GM12878 (cell line): ENCODE results near the gene DNAJC4. TPM values are rescaled to one million over a fixed set of nuclear protein-coding genes. Genes with fewer than 3 reads are reported as not detected.

Source experiments
- ATF3 ChIP-seq: IDR thresholded peaks from 2 replicates; pipeline ENCODE4 v1.6.1; 2011; ENCODE audit warnings: low read depth, mild to moderate bottlenecking, low read length, moderate library complexity, borderline replicate concordance; ENCODE audit errors: extremely low read depth
- CHD2 ChIP-seq: IDR thresholded peaks from 2 replicates; pipeline ENCODE4 v1.6.1; 2011; ENCODE audit warnings: low read depth, low read length, improper control_type of control experiment, borderline replicate concordance
- CHD4 ChIP-seq: fragments of 200-600 bp; sonication (generic); IDR thresholded peaks from 2 replicates; pipeline ENCODE4 v1.6.1; 2016; ENCODE audit warnings: mild to moderate bottlenecking
- EED ChIP-seq: sonication (generic); IDR thresholded peaks from 2 replicates; pipeline ENCODE4 v1.6.1; 2016; ENCODE audit warnings: antibody characterized with exemption, low read depth
- HCFC1 ChIP-seq: fragments of 150-350 bp; IDR thresholded peaks from 2 replicates; pipeline ENCODE4 v1.6.1; 2014; ENCODE audit warnings: low read length
- IRF4 ChIP-seq: IDR thresholded peaks from 2 replicates; pipeline ENCODE4 v1.6.1; 2011; ENCODE audit warnings: low read depth, low read length
- KAT2A ChIP-seq: conservative IDR thresholded peaks from 2 replicates; pipeline ENCODE4 v1.6.1; 2011; ENCODE audit warnings: low read depth, low read length; ENCODE audit not compliant: control insufficient read depth
- MEF2B ChIP-seq: fragments of 450-650 bp; IDR thresholded peaks from 2 replicates; pipeline ENCODE4 v1.6.1; 2018; ENCODE audit warnings: mild to moderate bottlenecking, moderate library complexity; ENCODE audit not compliant: partially characterized antibody, poor library complexity, severe bottlenecking
- MXI1 ChIP-seq: fragments of 150-350 bp; IDR thresholded peaks from 2 replicates; pipeline ENCODE4 v1.6.1; 2011; ENCODE audit warnings: low read depth, mild to moderate bottlenecking, inconsistent platforms, low read length, improper control_type of control experiment
- NFYB ChIP-seq: IDR thresholded peaks from 2 replicates; pipeline ENCODE4 v1.6.1; 2011; ENCODE audit warnings: low read depth, mild to moderate bottlenecking, low read length, improper control_type of control experiment, moderate library complexity; ENCODE audit not compliant: insufficient read depth
- POLR2A ChIP-seq: IDR thresholded peaks from 2 replicates; pipeline ENCODE4 v1.6.1; 2011; ENCODE audit warnings: low read depth, mild to moderate bottlenecking, low read length
- POLR2AphosphoS2 ChIP-seq: IDR thresholded peaks from 2 replicates; pipeline ENCODE4 v1.6.1; 2011; ENCODE audit warnings: low read depth, mild to moderate bottlenecking, low read length, improper control_type of control experiment, moderate library complexity
- POU2F2 ChIP-seq: IDR thresholded peaks from 3 replicates; pipeline ENCODE4 v1.6.1; 2011; ENCODE audit warnings: low read depth, mild to moderate bottlenecking, low read length, borderline replicate concordance
- RAD51 ChIP-seq: fragments of 450-650 bp; IDR thresholded peaks from 2 replicates; pipeline ENCODE4 v1.6.1; 2016; ENCODE audit warnings: moderate library complexity, mild to moderate bottlenecking, inconsistent platforms
- RUNX3 ChIP-seq: IDR thresholded peaks from 2 replicates; pipeline ENCODE4 v1.6.1; 2012; ENCODE audit warnings: low read length, inconsistent platforms
- SIN3A ChIP-seq: IDR thresholded peaks from 2 replicates; pipeline ENCODE4 v1.6.1; 2012; ENCODE audit warnings: low read depth, low read length, improper control_type of control experiment
- SPI1 ChIP-seq: IDR thresholded peaks from 2 replicates; pipeline ENCODE4 v1.6.1; 2011; ENCODE audit warnings: low read depth, mild to moderate bottlenecking, low read length, moderate library complexity, borderline replicate concordance; ENCODE audit not compliant: insufficient read depth
- TCF12 ChIP-seq: IDR thresholded peaks from 2 replicates; pipeline ENCODE4 v1.6.1; 2011; ENCODE audit warnings: low read depth, mild to moderate bottlenecking, low read length
- ZNF217 ChIP-seq: fragments of 450-650 bp; IDR thresholded peaks from 2 replicates; pipeline ENCODE4 v1.6.1; 2017; ENCODE audit warnings: antibody characterized with exemption, mild to moderate bottlenecking
- polyA plus RNA-seq, 11 experiments: library from polyadenylated mRNA; depleted of rRNA in 4 of 11; unstranded in 6 of 11; stranded (reverse) in 5 of 11; fragments of >200 nt; fragmentation: Nextera tagmentation in 4 of 11; fragmentation: Illumina TruSeq in 1 of 11; extraction: Ambion mirVana in 4 of 11; extraction: Trizol in 1 of 11; gene quantifications; 1 replicate in 1 of 11; 2 replicates in 10 of 11; pipeline versions ENCODE4 v1.2.1 to v1.2.3, GENCODE V29; 2011 to 2016; ENCODE audit warnings: inconsistent platforms in 2 of 11, missing spikeins in 2 of 11, low read depth in 1 of 11
- total RNA-seq, 4 experiments: library from RNA; depleted of rRNA in 3 of 4; stranded (reverse); fragments of >200 nt in 3 of 4; fragmentation: Illumina TruSeq in 1 of 4; extraction: Trizol in 1 of 4; gene quantifications; 2 replicates each; pipeline versions ENCODE4 v1.2.1 to v1.2.3, GENCODE V29; 2013 to 2021
- TF ChIP-seq, protein P1 (sequence below): IDR thresholded peaks from 2 replicates; pipeline ENCODE4 v1.6.1; 2012; ENCODE audit warnings: low read depth, low read length, improper control_type of control experiment
- TF ChIP-seq, protein P2 (sequence below): fragments of 450-650 bp; IDR thresholded peaks from 2 replicates; pipeline ENCODE4 v1.6.1; 2018; ENCODE audit warnings: mild to moderate bottlenecking, low read depth, moderate library complexity; ENCODE audit not compliant: partially characterized antibody
- TF ChIP-seq, protein P3 (sequence below): fragments of 450-650 bp; IDR thresholded peaks from 2 replicates; pipeline ENCODE4 v1.6.1; 2017; ENCODE audit warnings: antibody characterized with exemption, mild to moderate bottlenecking, moderate library complexity

The DNAJC4 gene
- total and polyA plus RNA-seq, 10 of the 15 experiments (the other 5 are each of a cell fraction or from before 2014, with no cell fraction given), result 3.7 to 64.9 (median 30.1) TPM

GRCh38 chr11:64240435-64241240, 10.3 kb downstream of the DNAJC4 start, which contains the start of gene FKBP2 (continued):
- TF ChIP-seq, protein P1, sequence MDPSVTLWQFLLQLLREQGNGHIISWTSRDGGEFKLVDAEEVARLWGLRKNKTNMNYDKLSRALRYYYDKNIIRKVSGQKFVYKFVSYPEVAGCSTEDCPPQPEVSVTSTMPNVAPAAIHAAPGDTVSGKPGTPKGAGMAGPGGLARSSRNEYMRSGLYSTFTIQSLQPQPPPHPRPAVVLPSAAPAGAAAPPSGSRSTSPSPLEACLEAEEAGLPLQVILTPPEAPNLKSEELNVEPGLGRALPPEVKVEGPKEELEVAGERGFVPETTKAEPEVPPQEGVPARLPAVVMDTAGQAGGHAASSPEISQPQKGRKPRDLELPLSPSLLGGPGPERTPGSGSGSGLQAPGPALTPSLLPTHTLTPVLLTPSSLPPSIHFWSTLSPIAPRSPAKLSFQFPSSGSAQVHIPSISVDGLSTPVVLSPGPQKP, result peak; percentile 94
- TF ChIP-seq TCF12 (peak; percentile 34; the same call in 1 of the 2 replicates), POU2F2 (peak; percentile 69; the same call in 1 of the 3 replicates), NFYB (peak; percentile 72; the same call in 1 of the 2 replicates), MXI1 (peak; percentile 61), POLR2A (peak; percentile 94), CHD2 (no peak; the same call in 1 of the 2 replicates), IRF4 (0 out of 2 replicates have a peak, but pooled peaks have one; percentile 32), HCFC1 (peak; percentile 54), MEF2B (peak; percentile 53), SPI1 (0 out of 2 replicates have a peak, but pooled peaks have one; percentile 5), ATF3 (no peak), ZNF217 (no peak), EED (0 out of 2 replicates have a peak, but pooled peaks have one; percentile 7), RAD51 (no peak), SIN3A (peak; percentile 69; the same call in 1 of the 2 replicates), POLR2AphosphoS2 (peak; percentile 89), KAT2A (no peak), CHD4 (no peak), RUNX3 (no peak)
- TF ChIP-seq, protein P2, sequence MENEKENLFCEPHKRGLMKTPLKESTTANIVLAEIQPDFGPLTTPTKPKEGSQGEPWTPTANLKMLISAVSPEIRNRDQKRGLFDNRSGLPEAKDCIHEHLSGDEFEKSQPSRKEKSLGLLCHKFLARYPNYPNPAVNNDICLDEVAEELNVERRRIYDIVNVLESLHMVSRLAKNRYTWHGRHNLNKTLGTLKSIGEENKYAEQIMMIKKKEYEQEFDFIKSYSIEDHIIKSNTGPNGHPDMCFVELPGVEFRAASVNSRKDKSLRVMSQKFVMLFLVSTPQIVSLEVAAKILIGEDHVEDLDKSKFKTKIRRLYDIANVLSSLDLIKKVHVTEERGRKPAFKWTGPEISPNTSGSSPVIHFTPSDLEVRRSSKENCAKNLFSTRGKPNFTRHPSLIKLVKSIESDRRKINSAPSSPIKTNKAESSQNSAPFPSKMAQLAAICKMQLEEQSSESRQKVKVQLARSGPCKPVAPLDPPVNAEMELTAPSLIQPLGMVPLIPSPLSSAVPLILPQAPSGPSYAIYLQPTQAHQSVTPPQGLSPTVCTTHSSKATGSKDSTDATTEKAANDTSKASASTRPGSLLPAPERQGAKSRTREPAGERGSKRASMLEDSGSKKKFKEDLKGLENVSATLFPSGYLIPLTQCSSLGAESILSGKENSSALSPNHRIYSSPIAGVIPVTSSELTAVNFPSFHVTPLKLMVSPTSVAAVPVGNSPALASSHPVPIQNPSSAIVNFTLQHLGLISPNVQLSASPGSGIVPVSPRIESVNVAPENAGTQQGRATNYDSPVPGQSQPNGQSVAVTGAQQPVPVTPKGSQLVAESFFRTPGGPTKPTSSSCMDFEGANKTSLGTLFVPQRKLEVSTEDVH, result no peak
- TF ChIP-seq, protein P3, sequence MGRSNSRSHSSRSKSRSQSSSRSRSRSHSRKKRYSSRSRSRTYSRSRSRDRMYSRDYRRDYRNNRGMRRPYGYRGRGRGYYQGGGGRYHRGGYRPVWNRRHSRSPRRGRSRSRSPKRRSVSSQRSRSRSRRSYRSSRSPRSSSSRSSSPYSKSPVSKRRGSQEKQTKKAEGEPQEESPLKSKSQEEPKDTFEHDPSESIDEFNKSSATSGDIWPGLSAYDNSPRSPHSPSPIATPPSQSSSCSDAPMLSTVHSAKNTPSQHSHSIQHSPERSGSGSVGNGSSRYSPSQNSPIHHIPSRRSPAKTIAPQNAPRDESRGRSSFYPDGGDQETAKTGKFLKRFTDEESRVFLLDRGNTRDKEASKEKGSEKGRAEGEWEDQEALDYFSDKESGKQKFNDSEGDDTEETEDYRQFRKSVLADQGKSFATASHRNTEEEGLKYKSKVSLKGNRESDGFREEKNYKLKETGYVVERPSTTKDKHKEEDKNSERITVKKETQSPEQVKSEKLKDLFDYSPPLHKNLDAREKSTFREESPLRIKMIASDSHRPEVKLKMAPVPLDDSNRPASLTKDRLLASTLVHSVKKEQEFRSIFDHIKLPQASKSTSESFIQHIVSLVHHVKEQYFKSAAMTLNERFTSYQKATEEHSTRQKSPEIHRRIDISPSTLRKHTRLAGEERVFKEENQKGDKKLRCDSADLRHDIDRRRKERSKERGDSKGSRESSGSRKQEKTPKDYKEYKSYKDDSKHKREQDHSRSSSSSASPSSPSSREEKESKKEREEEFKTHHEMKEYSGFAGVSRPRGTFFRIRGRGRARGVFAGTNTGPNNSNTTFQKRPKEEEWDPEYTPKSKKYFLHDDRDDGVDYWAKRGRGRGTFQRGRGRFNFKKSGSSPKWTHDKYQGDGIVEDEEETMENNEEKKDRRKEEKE, result no peak
